GM12878 (cell line): Measurements from ENCODE around the gene TAX1BP1.

ENCODE experiments used
- CEBPB ChIP-seq, 2 experiments: fragments of 150-350 bp in 1 of 2; IDR thresholded peaks; 2 replicates each; pipeline ENCODE4 v1.6.1; 2012 to 2014; ENCODE audit warnings: low read depth in 2 of 2, low read length in 2 of 2, borderline replicate concordance in 1 of 2, inconsistent platforms in 1 of 2
- CTCF ChIP-seq, 3 experiments: IDR thresholded peaks in 2 of 3; conservative IDR thresholded peaks in 1 of 3; 2 replicates each; pipeline ENCODE4 v1.5.1; 2011; ENCODE audit warnings: low read depth in 3 of 3, low read length in 3 of 3, mild to moderate bottlenecking in 3 of 3, control low read depth in 2 of 3, moderate library complexity in 2 of 3, inconsistent platforms in 1 of 3, mixed read lengths in 1 of 3; ENCODE audit not compliant: control insufficient read depth in 2 of 3, insufficient read depth in 1 of 3; ENCODE audit errors: extremely low read depth in 1 of 3
- DPF2 ChIP-seq: fragments of 450-650 bp; IDR thresholded peaks from 2 replicates; pipeline ENCODE4 v1.6.1; 2017; ENCODE audit warnings: mild to moderate bottlenecking
- IRF3 ChIP-seq: fragments of 450-650 bp; IDR thresholded peaks from 2 replicates; pipeline ENCODE4 v1.6.1; 2014; ENCODE audit warnings: mild to moderate bottlenecking
- NKRF ChIP-seq: fragments of 450-650 bp; conservative IDR thresholded peaks from 2 replicates; pipeline ENCODE4 v1.6.1; 2017; ENCODE audit warnings: mild to moderate bottlenecking, moderate library complexity
- REST ChIP-seq: IDR thresholded peaks from 2 replicates; pipeline ENCODE4 v1.6.1; 2012; ENCODE audit warnings: mild to moderate bottlenecking, low read depth, low read length
- SMC3 ChIP-seq: IDR thresholded peaks from 2 replicates; pipeline ENCODE4 v1.6.1; 2011; ENCODE audit warnings: low read length, improper control_type of control experiment, borderline replicate concordance
- SPI1 ChIP-seq: IDR thresholded peaks from 2 replicates; pipeline ENCODE4 v1.6.1; 2011; ENCODE audit warnings: low read depth, mild to moderate bottlenecking, low read length, moderate library complexity, borderline replicate concordance; ENCODE audit not compliant: insufficient read depth
- STAT3 ChIP-seq: IDR thresholded peaks from 2 replicates; pipeline ENCODE4 v1.6.1; 2011; ENCODE audit warnings: low read depth, low read length, improper control_type of control experiment
- YY1 ChIP-seq: IDR thresholded peaks from 2 replicates; pipeline ENCODE4 v1.6.1; 2011; ENCODE audit warnings: low read depth, mild to moderate bottlenecking, low read length

- TF ChIP-seq NKRF: no peak
- TF ChIP-seq STAT3: no peak
- no peak for TF ChIP-seq CTCF (IDR thresholded peaks at IDR 0.05 in 2 of 3, conservative IDR thresholded peaks at IDR 0.05 in 1 of 3; ENCODE audit: control insufficient read depth in 2 of 3, extremely low read depth in 1 of 3, insufficient read depth in 1 of 3, low read depth in 3 of 3, low read length in 3 of 3)
- TF ChIP-seq YY1: no peak
- no peak for TF ChIP-seq DPF2
- no peak for TF ChIP-seq SMC3
- no peak for TF ChIP-seq IRF3
- TF ChIP-seq REST: no peak
- TF ChIP-seq SPI1: no peak
- TF ChIP-seq CEBPB (IDR thresholded peaks at IDR 0.05; ENCODE audit: borderline replicate concordance in 1 of 2, low read depth in 2 of 2, low read length in 2 of 2): no peak
These were observed 100.4 kb downstream of the TAX1BP1 start for GRCh38 chr7:27840313-27840712.
